ENCODE data around the gene FMN2.
"Not testable (repeated sequence)": the region's sequence is repeated elsewhere in the genome, so short reads cannot be mapped to it uniquely, and the experiment has no call there.

The FMN2 gene

DNA sequence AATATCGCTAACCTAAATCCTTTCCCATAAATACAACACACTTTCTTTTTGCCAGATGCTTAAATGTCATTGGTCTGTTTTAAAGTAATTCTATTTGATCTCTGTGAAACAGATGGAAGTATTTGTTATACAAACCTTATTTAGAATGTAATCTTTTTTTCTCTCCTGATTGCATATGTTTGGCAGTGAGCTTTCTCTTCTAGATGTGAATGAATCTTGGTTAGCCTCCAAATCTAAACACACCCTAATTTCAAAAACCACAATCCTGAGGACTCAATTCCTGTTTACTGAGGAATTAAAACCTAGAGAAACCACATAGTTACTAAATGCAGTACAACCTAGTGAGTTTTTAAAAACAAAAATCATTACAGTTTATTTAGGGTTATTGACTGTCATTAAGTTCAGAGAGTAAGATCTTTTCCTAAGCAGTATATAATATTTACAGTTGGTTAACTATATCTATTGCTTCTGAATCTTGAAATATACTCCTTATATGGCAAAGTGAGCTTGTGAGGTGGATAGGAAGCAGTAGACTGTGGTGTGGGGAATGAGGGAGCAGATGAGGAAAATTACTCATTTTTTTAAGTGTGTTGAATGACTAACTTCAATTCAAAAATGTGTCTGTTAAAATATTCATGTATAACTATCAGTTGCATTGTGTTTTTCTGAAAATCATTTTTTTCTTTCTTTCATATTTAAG is 218.7 kb downstream of the FMN2 start:
- Histone ChIP-seq H3K36me3 (ENCODE audit: control insufficient read depth, insufficient read depth, low read length) (no peaks in the 10 kb centered on the region), H3K9me3 (ENCODE audit: control insufficient read depth, low read length) (no peaks in the 10 kb centered on the region), H3K4me1 (ENCODE audit: control insufficient read depth, insufficient read depth, low read length, poor library complexity, severe bottlenecking) (peaks cover 9% of the 10 kb centered on the region), H3K27ac (ENCODE audit: low read depth, low read length, severe bottlenecking) (no peak overlapping the region), H3K4me3 (ENCODE audit: extremely low read depth, insufficient read depth, low read length, poor library complexity, severe bottlenecking) (no peak overlapping the region)
- WGBS, 2 experiments (ENCODE audit: insufficient coverage in 2 of 2), result no CpG with 5 or more reads among the region's 1 CpG

DNA sequence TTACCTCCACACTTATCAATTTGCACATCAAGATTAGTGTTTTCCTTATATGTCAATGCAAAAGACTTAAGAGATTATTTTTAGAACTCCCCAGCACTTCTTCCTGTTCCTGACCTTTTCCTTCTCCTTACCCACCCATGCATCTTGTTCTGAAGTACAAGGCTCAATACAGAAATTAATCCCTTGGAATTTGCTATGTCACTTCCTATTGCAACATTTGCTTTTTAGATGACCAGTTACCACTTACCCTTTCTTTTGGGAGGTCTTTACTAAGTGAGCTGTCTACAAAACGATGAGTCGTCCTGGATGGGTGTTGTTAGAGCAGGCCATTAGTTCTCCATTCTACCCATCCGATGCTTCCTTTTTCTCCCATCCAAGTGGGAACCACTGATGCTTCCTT is 221.2 kb downstream of the FMN2 start:
- no peaks in the 10 kb centered on the region for H3K36me3 ChIP-seq (ENCODE audit: control insufficient read depth, insufficient read depth, low read length)
- H3K27ac ChIP-seq (ENCODE audit: low read depth, low read length, severe bottlenecking), result peak overlapping the region; percentile 42
- 40% methylated on average over 2 of the region's 3 CpGs; no CpG with 5 or more reads in 1 of the 2 experiments for WGBS, 2 experiments (ENCODE audit: insufficient coverage in 2 of 2)

GRCh38 chr1:240314845-240315801 is 223.4 kb downstream of the FMN2 start:
- H3K4me3 ChIP-seq (ENCODE audit: extremely low read depth, insufficient read depth, low read length, poor library complexity, severe bottlenecking), result no peak overlapping the region
- H3K36me3 ChIP-seq (ENCODE audit: control insufficient read depth, insufficient read depth, low read length), result no peaks in the 10 kb centered on the region
- no peak overlapping the region for H3K27ac ChIP-seq (ENCODE audit: low read depth, low read length, severe bottlenecking)
- H3K9me3 ChIP-seq (ENCODE audit: control insufficient read depth, low read length), result no peaks in the 10 kb centered on the region
- 100% methylated on average over 1 to 2 of the region's 3 CpGs for WGBS, 2 experiments (ENCODE audit: insufficient coverage in 2 of 2)
- H3K4me1 ChIP-seq (ENCODE audit: control insufficient read depth, insufficient read depth, low read length, poor library complexity, severe bottlenecking), result peaks cover 9% of the 10 kb centered on the region

More for the DNA sequence above, 221.2 kb downstream of the FMN2 start:
- no peak overlapping the region for H3K4me3 ChIP-seq (ENCODE audit: extremely low read depth, insufficient read depth, low read length, poor library complexity, severe bottlenecking)
- peaks cover 9% of the 10 kb centered on the region for H3K4me1 ChIP-seq (ENCODE audit: control insufficient read depth, insufficient read depth, low read length, poor library complexity, severe bottlenecking)
- H3K9me3 ChIP-seq (ENCODE audit: control insufficient read depth, low read length), result no peaks in the 10 kb centered on the region

GRCh38 chr1:240319998-240320397 is 228.3 kb downstream of the FMN2 start:
- H3K27ac ChIP-seq (ENCODE audit: low read depth, low read length, severe bottlenecking), result no peak overlapping the region
- no peaks in the 10 kb centered on the region for H3K36me3 ChIP-seq (ENCODE audit: control insufficient read depth, insufficient read depth, low read length)
- 86 to 92% methylated on average over 2 to 3 of the region's 3 CpGs for WGBS, 2 experiments (ENCODE audit: insufficient coverage in 2 of 2)
- H3K4me3 ChIP-seq (ENCODE audit: extremely low read depth, insufficient read depth, low read length, poor library complexity, severe bottlenecking), result no peak overlapping the region
- no peaks in the 10 kb centered on the region for H3K9me3 ChIP-seq (ENCODE audit: control insufficient read depth, low read length)
- H3K4me1 ChIP-seq (ENCODE audit: control insufficient read depth, insufficient read depth, low read length, poor library complexity, severe bottlenecking), result no peaks in the 10 kb centered on the region

- Histone ChIP-seq H3K4me1 (ENCODE audit: control insufficient read depth, insufficient read depth, low read length, poor library complexity, severe bottlenecking) (no peaks in the 10 kb centered on the region), H3K27ac (ENCODE audit: low read depth, low read length, severe bottlenecking) (no peak overlapping the region), H3K9me3 (ENCODE audit: control insufficient read depth, low read length) (no peaks in the 10 kb centered on the region), H3K36me3 (ENCODE audit: control insufficient read depth, insufficient read depth, low read length) (no peaks in the 10 kb centered on the region), H3K4me3 (ENCODE audit: extremely low read depth, insufficient read depth, low read length, poor library complexity, severe bottlenecking) (no peak overlapping the region)
- 64 to 77% methylated on average over 5 of the region's 5 CpGs for WGBS, 2 experiments (ENCODE audit: insufficient coverage in 2 of 2)
Measured at GRCh38 chr1:240320659-240321058, 229.0 kb downstream of the FMN2 start.

- no peak overlapping the region for H3K27ac ChIP-seq (ENCODE audit: low read depth, low read length, severe bottlenecking)
- no peaks in the 10 kb centered on the region for H3K9me3 ChIP-seq (ENCODE audit: control insufficient read depth, low read length)
- no peak overlapping the region for H3K4me3 ChIP-seq (ENCODE audit: extremely low read depth, insufficient read depth, low read length, poor library complexity, severe bottlenecking)
- no peaks in the 10 kb centered on the region for H3K36me3 ChIP-seq (ENCODE audit: control insufficient read depth, insufficient read depth, low read length)
- no peaks in the 10 kb centered on the region for H3K4me1 ChIP-seq (ENCODE audit: control insufficient read depth, insufficient read depth, low read length, poor library complexity, severe bottlenecking)
- 92 to 94% methylated on average over 3 to 4 of the region's 4 CpGs for WGBS, 2 experiments (ENCODE audit: insufficient coverage in 2 of 2)
Measured at GRCh38 chr1:240322943-240323342, 231.3 kb downstream of the FMN2 start.

- H3K4me1 ChIP-seq (ENCODE audit: control insufficient read depth, insufficient read depth, low read length, poor library complexity, severe bottlenecking); H3K9me3 ChIP-seq (ENCODE audit: control insufficient read depth, low read length); H3K27ac ChIP-seq (ENCODE audit: low read depth, low read length, severe bottlenecking); H3K36me3 ChIP-seq (ENCODE audit: control insufficient read depth, insufficient read depth, low read length); H3K4me3 ChIP-seq (ENCODE audit: extremely low read depth, insufficient read depth, low read length, poor library complexity, severe bottlenecking): not testable (repeated sequence)
- WGBS, 2 experiments (ENCODE audit: insufficient coverage in 2 of 2), result no CpG with 5 or more reads among the region's 1 CpG
Measured at GRCh38 chr1:240328382-240328781, 236.7 kb downstream of the FMN2 start.

- Histone ChIP-seq H3K4me3 (ENCODE audit: extremely low read depth, insufficient read depth, low read length, poor library complexity, severe bottlenecking) (no peak overlapping the region), H3K9me3 (ENCODE audit: control insufficient read depth, low read length) (no peaks in the 10 kb centered on the region), H3K36me3 (ENCODE audit: control insufficient read depth, insufficient read depth, low read length) (no peaks in the 10 kb centered on the region), H3K4me1 (ENCODE audit: control insufficient read depth, insufficient read depth, low read length, poor library complexity, severe bottlenecking) (no peaks in the 10 kb centered on the region), H3K27ac (ENCODE audit: low read depth, low read length, severe bottlenecking) (no peak overlapping the region)
- whole genome bisulfite sequencing, 2 experiments (ENCODE audit: insufficient coverage in 2 of 2), result 100% methylated on average over 4 of the region's 6 CpGs; no CpG with 5 or more reads in 1 of the 2 experiments
Measured at GRCh38 chr1:240329443-240329842, 237.8 kb downstream of the FMN2 start.

DNA sequence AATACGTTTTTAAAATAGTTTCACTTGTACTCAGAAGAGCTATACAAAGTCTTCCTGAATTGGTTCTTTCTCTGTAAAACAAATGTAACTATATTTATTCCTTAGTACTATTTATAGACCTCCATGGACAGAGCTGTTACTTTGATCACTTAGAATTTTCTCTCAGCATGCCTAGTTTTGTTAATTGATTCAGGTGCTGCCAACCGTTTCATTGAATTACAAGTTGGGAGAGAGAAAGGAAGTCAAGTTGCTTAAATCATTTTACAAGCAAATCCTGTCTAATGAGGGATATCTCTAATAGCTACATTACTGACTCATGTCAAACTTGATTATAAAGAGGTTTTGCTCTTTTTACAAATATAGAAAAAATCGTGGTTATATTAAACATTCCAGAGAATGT is 241.0 kb downstream of the FMN2 start:
- WGBS, 2 experiments (ENCODE audit: insufficient coverage in 2 of 2), result no CpG with 5 or more reads among the region's 3 CpGs
- Histone ChIP-seq H3K27ac (ENCODE audit: low read depth, low read length, severe bottlenecking) (no peak overlapping the region), H3K4me3 (ENCODE audit: extremely low read depth, insufficient read depth, low read length, poor library complexity, severe bottlenecking) (no peak overlapping the region), H3K36me3 (ENCODE audit: control insufficient read depth, insufficient read depth, low read length) (no peaks in the 10 kb centered on the region), H3K4me1 (ENCODE audit: control insufficient read depth, insufficient read depth, low read length, poor library complexity, severe bottlenecking) (no peaks in the 10 kb centered on the region), H3K9me3 (ENCODE audit: control insufficient read depth, low read length) (no peaks in the 10 kb centered on the region)

- Histone ChIP-seq H3K4me3 (ENCODE audit: extremely low read depth, insufficient read depth, low read length, poor library complexity, severe bottlenecking) (no peak overlapping the region), H3K4me1 (ENCODE audit: control insufficient read depth, insufficient read depth, low read length, poor library complexity, severe bottlenecking) (no peaks in the 10 kb centered on the region), H3K36me3 (ENCODE audit: control insufficient read depth, insufficient read depth, low read length) (no peaks in the 10 kb centered on the region), H3K27ac (ENCODE audit: low read depth, low read length, severe bottlenecking) (no peak overlapping the region), H3K9me3 (ENCODE audit: control insufficient read depth, low read length) (no peaks in the 10 kb centered on the region)
- WGBS, 2 experiments (ENCODE audit: insufficient coverage in 2 of 2), result 64 to 65% methylated on average over 5 of the region's 5 CpGs
Measured at GRCh38 chr1:240337781-240338180, 246.1 kb downstream of the FMN2 start.

DNA sequence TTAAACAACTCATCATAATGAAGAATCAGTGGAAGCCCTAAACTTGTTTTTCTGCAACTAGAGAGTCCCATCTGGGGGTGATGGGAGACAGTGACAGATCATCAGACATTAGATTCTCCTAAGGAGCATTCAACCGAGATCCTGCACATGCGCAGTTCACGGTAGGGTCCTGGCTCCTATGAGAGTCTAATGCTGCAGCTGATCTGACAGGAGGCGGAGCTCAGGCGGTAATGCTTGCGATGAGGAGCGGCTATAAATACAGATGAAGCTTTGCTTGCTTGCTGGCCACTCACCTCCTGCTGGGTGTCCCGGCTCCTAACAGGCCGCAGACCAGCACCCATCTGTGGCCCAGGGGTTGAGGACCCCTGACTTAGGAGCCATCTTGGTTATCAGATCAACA is 247.2 kb downstream of the FMN2 start:
- Histone ChIP-seq H3K4me1 (ENCODE audit: control insufficient read depth, insufficient read depth, low read length, poor library complexity, severe bottlenecking) (no peaks in the 10 kb centered on the region), H3K9me3 (ENCODE audit: control insufficient read depth, low read length) (no peaks in the 10 kb centered on the region), H3K27ac (ENCODE audit: low read depth, low read length, severe bottlenecking) (no peak overlapping the region), H3K36me3 (ENCODE audit: control insufficient read depth, insufficient read depth, low read length) (no peaks in the 10 kb centered on the region), H3K4me3 (ENCODE audit: extremely low read depth, insufficient read depth, low read length, poor library complexity, severe bottlenecking) (no peak overlapping the region)
- 80 to 89% methylated on average over 7 to 8 of the region's 9 CpGs for WGBS, 2 experiments (ENCODE audit: insufficient coverage in 2 of 2)

Data from mesodermal cell (in vitro differentiated cells).